HG02870 (cell line): ENCODE data around the gene FRK.
"Not testable (repeated sequence)": the region's sequence is repeated elsewhere in the genome, so short reads cannot be mapped to it uniquely, and the experiment has no call there.

Experiments used
- ATAC-seq: cut with Tn5 transposase; IDR thresholded peaks from one replicate; pipeline ENCODE4 v1.9.1; 2021; ENCODE audit warnings: mild to moderate bottlenecking, moderate library complexity; ENCODE audit not compliant: unreplicated experiment

The FRK gene

GRCh38 chr6:116010386-116010785, 50.3 kb downstream of the FRK start:
- no peak for ATAC-seq

- ATAC-seq: peak; percentile 57
These were observed 52.0 kb downstream of the FRK start for GRCh38 chr6:116008470-116009243.

DNA sequence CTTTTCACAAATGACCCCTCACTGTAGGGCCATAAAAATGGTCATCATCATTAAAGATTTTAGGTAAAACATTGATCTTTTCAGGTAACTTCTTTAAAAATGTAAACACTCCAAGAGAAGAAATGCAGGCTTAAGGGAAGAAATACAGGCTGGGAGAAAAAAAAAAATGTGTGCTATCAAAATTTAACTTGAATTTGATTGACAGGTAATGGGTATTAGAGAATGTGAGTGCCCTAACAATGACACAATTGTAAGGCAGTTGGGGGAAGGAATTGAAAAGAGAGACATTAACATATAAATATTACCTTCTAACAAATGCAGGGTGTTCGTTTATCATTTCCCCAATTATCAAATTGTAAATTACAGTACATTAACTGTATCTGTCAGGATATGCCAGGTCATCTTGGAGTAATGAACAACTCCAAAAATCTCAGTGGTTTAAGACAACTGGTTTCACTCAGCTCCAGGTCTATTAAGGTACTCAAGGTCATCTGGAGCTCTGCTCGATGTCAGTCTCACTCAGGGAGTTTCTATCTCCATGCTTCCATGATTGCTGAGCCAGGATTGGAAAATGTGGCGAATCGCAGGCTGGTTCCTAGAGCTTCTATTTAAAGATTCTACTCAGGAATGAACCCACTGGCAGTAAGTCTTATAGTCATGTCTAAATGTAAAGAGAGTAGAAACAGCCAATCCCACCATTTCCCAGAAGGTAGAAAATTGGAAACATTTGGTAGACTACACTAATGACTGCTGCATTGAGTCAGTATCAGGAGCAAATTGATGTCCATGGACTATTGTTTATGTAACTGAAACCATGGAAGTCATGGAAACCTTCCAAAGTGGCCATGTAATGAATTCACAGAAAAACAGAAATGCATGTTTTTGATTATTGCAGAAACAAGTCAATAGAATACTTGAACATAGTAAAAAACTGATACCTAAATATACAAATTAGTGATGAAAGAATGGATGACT, 55.6 kb downstream of the FRK start:
- ATAC-seq: no peak

GRCh38 chr6:116003668-116004067, 57.0 kb downstream of the FRK start:
- peak; percentile 97 for ATAC-seq

DNA sequence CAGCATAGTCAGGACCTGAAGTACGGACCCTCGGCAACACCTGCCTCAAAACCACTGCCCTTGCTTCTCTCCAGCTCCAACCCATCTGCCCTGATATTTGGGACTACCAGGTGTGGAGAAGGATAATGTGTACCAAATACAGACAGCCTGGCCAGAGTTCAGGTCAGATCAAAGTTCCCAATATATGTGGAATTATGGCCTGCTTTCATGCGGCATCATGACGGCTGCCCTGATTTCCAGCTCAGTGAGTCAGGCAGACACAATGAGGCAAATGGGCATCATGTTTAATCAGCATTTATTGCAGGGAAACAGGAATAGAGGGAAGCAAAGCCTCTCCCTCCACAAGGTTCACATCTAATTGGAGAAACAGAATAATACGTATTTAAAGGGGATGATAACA, 57.9 kb downstream of the FRK start:
- no peak for ATAC-seq

DNA sequence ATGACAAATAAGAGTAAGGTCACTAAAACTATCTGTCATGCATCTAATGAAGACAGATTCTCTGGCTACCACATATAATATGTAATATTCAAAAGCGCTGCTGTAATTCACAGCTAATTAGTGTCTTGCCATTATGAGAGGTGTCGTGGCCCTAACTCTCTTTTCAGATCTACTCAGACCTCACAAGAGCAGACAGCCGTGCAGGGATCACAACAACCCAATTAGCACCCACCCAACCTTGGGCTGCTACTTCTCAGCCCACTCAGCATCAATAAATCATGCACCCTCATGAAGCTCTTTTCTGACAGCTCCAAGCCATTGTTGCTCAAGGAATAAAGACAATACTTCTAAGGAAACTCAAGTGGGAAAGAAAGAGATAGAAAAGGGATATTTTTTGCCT, 61.5 kb downstream of the FRK start:
- ATAC-seq: no peak

GRCh38 chr6:115997990-115998585, 62.6 kb downstream of the FRK start:
- no peak for ATAC-seq

- no peak for ATAC-seq
These were observed 74.7 kb downstream of the FRK start for GRCh38 chr6:115986026-115986425.

- ATAC-seq: no peak
These were observed 75.9 kb downstream of the FRK start for GRCh38 chr6:115984809-115985208.

GRCh38 chr6:115983998-115984397, 76.7 kb downstream of the FRK start:
- ATAC-seq: no peak

- no peak for ATAC-seq
These were observed 78.2 kb downstream of the FRK start for GRCh38 chr6:115982453-115982852.

DNA sequence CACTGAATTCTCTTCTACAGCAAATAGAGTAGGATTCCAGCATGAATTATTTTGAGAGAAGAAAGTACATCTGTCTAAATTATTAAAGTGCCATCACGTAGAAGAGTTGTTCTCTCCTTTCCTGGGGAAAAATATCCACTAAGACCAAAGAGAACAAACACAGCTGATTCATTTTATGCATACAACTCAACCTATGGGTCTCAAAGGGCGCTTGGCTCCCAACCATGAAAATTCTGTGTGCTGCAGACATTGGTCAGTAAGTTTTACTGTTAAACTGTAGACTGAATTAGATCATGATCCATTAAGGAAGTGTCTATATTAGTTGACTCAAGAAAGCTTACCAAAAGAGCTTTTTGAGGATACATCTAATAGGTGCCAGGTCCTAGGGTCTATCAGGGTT, 83.5 kb downstream of the FRK start:
- no peak for ATAC-seq

GRCh38 chr6:115976321-115976870, 84.3 kb downstream of the FRK start:
- ATAC-seq: no peak

DNA sequence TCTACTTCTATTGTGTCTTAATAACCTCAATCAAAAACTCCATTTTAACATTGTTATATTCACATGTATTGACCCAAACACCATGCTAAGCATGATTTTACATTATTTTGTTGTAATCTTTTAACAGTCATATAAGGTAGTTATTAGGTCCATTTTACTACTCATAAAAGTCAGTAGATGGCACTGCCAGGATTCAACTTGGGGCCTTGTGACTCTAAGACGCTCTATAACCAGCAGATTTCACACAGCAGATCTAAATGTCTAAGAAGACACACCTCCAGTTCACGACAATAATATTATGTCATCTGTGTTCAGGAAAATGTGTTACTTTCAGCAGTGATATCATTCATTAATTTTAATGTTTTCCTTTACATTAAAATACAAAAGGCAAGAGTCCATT, 88.0 kb downstream of the FRK start:
- ATAC-seq: no peak

DNA sequence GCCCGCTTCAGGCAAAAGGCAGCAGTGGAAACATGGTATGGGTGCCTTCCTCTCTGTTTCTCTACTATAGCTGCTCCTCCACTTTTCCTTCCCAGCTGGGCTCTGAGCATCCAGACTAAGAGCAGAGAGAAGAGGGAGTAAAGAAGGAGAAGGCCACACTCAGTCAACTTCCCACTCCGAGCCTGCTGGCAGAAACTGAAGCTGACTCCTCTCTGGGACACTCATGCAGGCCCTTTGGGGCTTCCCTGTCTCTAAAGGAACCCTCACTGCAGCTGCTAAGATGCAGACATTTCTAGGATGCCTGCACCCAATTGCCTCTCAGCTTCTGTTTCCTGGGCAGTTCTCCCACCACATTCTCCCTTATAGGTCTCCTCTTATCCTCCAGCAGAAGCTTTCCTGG, 88.9 kb downstream of the FRK start:
- no peak for ATAC-seq

DNA sequence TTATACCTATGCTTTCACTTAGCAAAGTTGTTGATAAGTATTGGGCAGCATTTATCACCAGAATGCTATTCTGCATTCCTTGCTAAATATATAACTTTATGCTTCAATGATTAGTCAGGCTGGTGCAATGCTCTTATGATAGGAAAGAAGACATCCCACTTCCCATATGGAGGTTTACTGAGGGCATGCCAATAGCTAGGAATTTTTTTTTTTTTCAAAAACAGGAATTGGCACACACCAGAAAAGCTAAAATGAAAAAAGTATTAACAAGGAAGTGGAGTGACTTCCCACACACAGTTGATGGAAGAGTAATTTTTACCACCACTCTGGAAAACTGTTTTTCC, 90.8 kb downstream of the FRK start:
- no peak for ATAC-seq

GRCh38 chr6:115969207-115969929, 91.3 kb downstream of the FRK start:
- ATAC-seq: no peak

DNA sequence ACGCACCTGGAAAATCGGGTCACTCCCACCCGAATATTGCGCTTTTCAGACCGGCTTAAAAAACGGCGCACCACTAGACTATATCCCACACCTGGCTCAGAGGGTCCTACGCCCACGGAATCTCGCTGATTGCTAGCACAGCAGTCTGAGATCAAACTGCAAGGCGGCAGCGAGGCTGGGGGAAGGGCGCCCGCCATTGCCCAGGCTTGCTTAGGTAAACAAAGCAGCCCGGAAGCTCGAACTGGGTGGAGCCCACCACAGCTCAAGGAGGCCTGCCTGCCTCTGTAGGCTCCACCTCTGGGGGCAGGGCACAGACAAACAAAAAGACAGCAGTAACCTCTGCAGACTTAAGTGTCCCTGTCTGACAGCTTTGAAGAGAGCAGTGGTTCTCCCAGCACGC, 100.4 kb downstream of the FRK start:
- not testable (repeated sequence) for ATAC-seq

DNA sequence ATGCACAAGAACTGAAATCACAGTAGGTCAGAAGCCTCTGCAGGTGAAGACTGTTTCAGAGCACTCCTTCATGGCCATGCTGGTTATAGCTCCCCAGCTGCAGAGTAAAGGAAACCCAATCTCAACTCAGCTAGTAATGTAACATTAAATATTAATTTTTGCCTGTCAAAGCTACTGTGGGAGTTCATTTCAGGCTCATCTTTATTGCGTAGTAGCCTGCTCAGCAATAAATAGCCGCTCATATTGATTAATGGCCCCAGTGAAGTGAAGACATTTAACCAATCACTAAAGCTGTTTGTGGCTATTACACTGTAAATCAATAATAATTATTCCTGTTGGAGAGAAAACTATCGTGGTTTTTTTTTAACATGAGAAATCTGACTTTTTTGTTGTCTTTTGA, 101.7 kb downstream of the FRK start:
- no peak for ATAC-seq

DNA sequence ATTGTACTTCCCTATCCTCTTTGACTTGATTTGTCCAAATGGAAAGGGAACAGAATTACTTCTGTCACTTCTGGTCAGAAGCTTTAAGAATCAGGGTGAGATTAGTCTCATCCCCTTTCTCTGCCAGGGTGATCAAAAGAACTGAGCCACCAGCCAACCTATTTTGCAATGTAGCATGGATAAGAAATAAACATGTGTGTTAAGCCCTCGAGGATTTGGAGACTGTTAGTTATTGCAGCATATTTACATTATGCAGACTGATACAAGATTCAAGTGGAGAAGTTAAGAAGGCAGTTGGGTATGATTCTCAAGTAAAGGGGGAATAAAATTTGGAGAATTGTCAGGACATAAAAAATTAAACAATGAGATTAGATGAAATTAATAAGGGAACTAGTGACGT, 106.0 kb downstream of the FRK start:
- no peak for ATAC-seq

- ATAC-seq: no peak
These were observed 111.9 kb downstream of the FRK start for GRCh38 chr6:115948751-115949150.
